ENCODE data around the gene SLC38A3.
A peak's percentile ranks its signal among the peaks of the same experiment; 100 is the strongest.
"Not testable (repeated sequence)": the region's sequence is repeated elsewhere in the genome, so short reads cannot be mapped to it uniquely, and the experiment has no call there.

Gene SLC38A3

GRCh38 chr3:50249457-50249856, 44.4 kb downstream of the SLC38A3 start:
- H3K27me3 Mint-ChIP-seq, result no peaks in the 10 kb centered on the region
- H3K4me1 Mint-ChIP-seq (ENCODE audit: low read depth), result peaks cover 61% of the 10 kb centered on the region
- peak overlapping the region; percentile 61 for H3K27ac Mint-ChIP-seq
- peaks cover 10% of the 10 kb centered on the region for H3K36me3 Mint-ChIP-seq (ENCODE audit: low read depth)
- H3K4me3 Mint-ChIP-seq, result no peak overlapping the region
- no peaks in the 10 kb centered on the region for H3K9me3 Mint-ChIP-seq

GRCh38 chr3:50250514-50250913, 45.4 kb downstream of the SLC38A3 start:
- H3K9me3 Mint-ChIP-seq, result no peaks in the 10 kb centered on the region
- no peak overlapping the region for H3K4me3 Mint-ChIP-seq
- H3K27me3 Mint-ChIP-seq, result no peaks in the 10 kb centered on the region
- H3K36me3 Mint-ChIP-seq (ENCODE audit: low read depth), result peaks cover 10% of the 10 kb centered on the region
- peaks cover 51% of the 10 kb centered on the region for H3K4me1 Mint-ChIP-seq (ENCODE audit: low read depth)
- H3K27ac Mint-ChIP-seq, result no peak overlapping the region

GRCh38 chr3:50251220-50251619, 46.1 kb downstream of the SLC38A3 start:
- Mint-ChIP-seq H3K36me3 (ENCODE audit: low read depth) (peaks cover 10% of the 10 kb centered on the region), H3K9me3 (no peaks in the 10 kb centered on the region), H3K27ac (peak overlapping the region; percentile 83), H3K4me1 (ENCODE audit: low read depth) (peaks cover 43% of the 10 kb centered on the region), H3K4me3 (no peak overlapping the region), H3K27me3 (no peaks in the 10 kb centered on the region)

DNA sequence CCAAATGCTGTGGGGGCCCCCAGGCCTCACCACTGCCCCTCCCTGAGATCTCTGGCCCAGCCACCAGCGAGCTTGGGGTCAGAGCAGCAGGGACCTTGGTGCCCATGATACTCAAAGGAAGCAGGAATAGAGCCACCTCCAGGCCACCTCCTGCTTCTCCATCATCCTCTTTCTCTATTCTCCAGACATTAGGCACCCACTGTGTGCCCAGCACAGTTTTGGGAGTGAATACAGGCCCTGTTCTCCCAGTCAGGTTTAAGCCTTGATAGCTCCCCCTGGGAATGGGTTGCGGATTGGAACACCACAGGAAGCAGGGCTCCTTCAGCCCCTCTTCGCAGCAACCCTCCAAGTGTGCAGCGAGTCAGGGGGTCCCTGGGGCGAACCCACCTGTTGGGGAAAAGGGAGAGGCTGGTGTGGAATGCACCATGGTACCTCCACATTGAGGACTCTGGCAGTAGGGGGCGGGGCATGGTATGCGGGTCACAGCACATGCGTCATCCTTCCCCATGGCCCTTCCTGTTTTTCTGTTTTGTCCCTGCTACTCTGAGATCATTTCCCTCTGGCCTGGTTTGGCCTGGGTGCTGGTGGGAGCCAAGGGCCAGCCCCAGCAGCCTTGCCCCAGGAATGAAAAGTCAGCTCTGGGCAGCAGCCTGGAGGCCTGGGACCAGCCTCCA, 49.6 kb downstream of the SLC38A3 start:
- Mint-ChIP-seq H3K4me1 (ENCODE audit: low read depth) (peaks cover 22% of the 10 kb centered on the region), H3K27me3 (no peaks in the 10 kb centered on the region), H3K36me3 (ENCODE audit: low read depth) (peaks cover 20% of the 10 kb centered on the region), H3K27ac (no peak overlapping the region), H3K4me3 (no peak overlapping the region), H3K9me3 (no peaks in the 10 kb centered on the region)

GRCh38 chr3:50255251-50255615, 50.2 kb downstream of the SLC38A3 start:
- Mint-ChIP-seq H3K4me3 (no peak overlapping the region), H3K9me3 (no peaks in the 10 kb centered on the region), H3K4me1 (ENCODE audit: low read depth) (peaks cover 19% of the 10 kb centered on the region), H3K27me3 (no peaks in the 10 kb centered on the region), H3K27ac (no peak overlapping the region), H3K36me3 (ENCODE audit: low read depth) (peaks cover 20% of the 10 kb centered on the region)

GRCh38 chr3:50256978-50257890, 52.2 kb downstream of the SLC38A3 start:
- H3K4me3 Mint-ChIP-seq, result no peak overlapping the region
- H3K9me3 Mint-ChIP-seq, result no peaks in the 10 kb centered on the region
- no peak overlapping the region for H3K27ac Mint-ChIP-seq
- peaks cover 14% of the 10 kb centered on the region for H3K36me3 Mint-ChIP-seq (ENCODE audit: low read depth)
- H3K27me3 Mint-ChIP-seq, result no peaks in the 10 kb centered on the region
- peaks cover 4% of the 10 kb centered on the region for H3K4me1 Mint-ChIP-seq (ENCODE audit: low read depth)

DNA sequence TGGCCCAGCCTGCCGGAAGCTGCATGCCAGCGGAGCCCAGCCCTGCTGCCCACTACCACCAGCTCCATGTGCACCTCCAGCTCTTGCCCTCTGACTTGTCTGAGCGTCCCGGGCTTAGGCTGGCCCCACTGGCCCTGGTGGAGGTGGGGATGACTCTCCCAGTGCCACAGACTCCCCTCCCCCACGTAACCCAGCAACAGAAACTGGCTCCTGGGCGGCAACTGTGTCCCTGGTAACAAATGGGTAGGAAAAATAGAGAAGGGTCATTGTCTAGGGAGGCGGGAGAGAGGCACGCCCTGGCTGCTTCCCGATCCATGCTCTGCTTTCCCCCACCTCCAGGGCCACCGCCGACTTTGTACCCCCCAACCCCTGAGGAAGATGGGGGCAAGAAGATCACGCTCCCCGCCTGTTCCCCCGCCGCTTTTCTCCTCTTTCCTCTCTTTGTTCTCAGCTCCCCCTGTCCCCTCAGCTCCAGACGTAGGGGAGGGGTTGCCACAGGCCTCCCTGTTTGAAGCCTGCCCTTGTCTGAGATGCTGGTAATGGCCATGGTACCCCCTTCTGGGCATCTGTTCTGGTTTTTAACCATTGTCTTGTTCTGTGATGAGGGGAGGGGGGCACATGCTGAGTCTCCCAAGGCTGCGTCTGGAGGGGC, 53.1 kb downstream of the SLC38A3 start:
- H3K4me3 Mint-ChIP-seq, result no peak overlapping the region

GRCh38 chr3:50258979-50259378, 53.9 kb downstream of the SLC38A3 start:
- H3K4me1 Mint-ChIP-seq (ENCODE audit: low read depth), result peaks cover 4% of the 10 kb centered on the region
- H3K9me3 Mint-ChIP-seq, result no peaks in the 10 kb centered on the region
- H3K27ac Mint-ChIP-seq, result no peak overlapping the region
- peaks cover 14% of the 10 kb centered on the region for H3K36me3 Mint-ChIP-seq (ENCODE audit: low read depth)
- H3K4me3 Mint-ChIP-seq, result no peak overlapping the region
- H3K27me3 Mint-ChIP-seq, result no peaks in the 10 kb centered on the region

More for the DNA sequence above, 53.1 kb downstream of the SLC38A3 start:
- no peak overlapping the region for H3K27ac Mint-ChIP-seq
- peaks cover 14% of the 10 kb centered on the region for H3K36me3 Mint-ChIP-seq (ENCODE audit: low read depth)
- no peaks in the 10 kb centered on the region for H3K27me3 Mint-ChIP-seq
- no peaks in the 10 kb centered on the region for H3K9me3 Mint-ChIP-seq
- H3K4me1 Mint-ChIP-seq (ENCODE audit: low read depth), result peaks cover 4% of the 10 kb centered on the region

GRCh38 chr3:50259432-50260026, 54.5 kb downstream of the SLC38A3 start:
- H3K36me3 Mint-ChIP-seq (ENCODE audit: low read depth), result peaks cover 14% of the 10 kb centered on the region
- peaks cover 4% of the 10 kb centered on the region for H3K4me1 Mint-ChIP-seq (ENCODE audit: low read depth)
- H3K27ac Mint-ChIP-seq, result no peak overlapping the region
- no peaks in the 10 kb centered on the region for H3K27me3 Mint-ChIP-seq
- H3K9me3 Mint-ChIP-seq, result no peaks in the 10 kb centered on the region
- H3K4me3 Mint-ChIP-seq, result peak overlapping the region; percentile 50

DNA sequence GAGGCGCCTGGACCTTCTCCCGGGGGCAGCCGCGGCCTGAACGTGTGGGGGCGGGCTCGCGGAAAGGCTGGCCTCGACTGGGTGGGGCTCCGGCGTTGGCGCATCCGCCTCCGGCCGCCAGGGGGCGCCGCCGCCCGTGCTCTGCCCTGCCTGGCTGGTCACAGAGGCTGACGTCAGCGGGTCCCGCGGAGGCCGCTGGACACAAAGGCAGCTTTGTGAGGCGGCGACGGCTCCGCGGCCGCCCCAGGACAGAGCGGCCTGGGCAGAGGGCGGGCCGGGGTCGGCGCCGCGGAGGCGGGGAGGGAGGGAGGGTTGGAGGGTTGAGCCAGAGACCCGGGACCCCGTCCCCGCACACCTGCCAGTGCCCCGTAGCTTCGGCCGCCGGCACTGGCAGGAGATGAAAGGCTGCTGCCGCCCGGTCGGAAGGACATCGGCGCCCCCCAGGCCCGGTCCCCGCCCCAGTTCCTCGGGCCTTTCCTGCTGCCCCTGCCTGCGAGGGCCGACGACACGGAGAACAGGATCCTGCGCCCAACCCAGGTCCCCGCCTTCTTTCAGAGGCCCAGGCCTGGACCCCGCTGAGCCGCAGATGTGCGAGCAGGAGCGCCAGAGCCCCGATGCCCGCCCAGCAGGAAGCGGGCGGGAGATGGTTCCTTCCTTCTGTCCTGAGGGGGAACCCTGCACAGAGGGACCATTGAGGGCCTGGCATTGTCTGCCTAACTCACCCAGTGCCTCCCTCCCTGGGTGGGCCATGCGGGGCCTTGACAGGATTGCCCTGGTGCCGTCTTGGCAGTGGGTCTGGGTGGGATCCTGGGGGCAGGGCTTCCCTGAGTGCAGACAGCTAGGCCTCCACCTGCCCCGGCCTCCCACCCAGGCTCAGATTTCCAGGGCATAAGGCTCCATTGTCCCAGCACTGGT, 55.2 kb downstream of the SLC38A3 start:
- Mint-ChIP-seq H3K36me3 (ENCODE audit: low read depth) (peaks cover 14% of the 10 kb centered on the region), H3K4me3 (peak overlapping the region; percentile 56), H3K4me1 (ENCODE audit: low read depth) (peaks cover 4% of the 10 kb centered on the region), H3K9me3 (no peaks in the 10 kb centered on the region), H3K27me3 (no peaks in the 10 kb centered on the region), H3K27ac (no peak overlapping the region)

DNA sequence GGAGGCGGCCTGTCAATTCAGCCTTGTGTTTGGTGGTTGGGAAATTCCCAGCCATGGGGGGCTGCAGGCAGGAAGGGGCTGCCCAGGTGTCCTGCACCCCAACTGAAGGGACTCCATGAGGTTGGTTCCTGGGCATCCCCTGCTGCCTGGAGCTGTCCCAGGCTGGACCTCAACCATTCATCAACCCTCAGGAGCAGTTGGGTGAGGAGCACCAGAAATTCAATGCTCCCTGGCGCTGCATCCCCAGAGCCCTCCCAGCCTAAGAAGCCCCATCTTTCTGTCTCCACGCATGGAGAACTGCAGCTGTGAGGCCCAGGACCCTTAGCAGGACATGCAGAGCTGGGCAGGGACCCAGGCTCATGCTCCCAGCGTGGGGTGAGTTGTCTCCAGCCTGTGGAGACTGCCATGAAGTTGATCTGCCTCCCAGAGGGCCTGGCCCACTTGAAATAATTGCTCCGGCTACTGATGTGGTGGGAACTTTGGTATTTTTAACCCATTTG, 55.9 kb downstream of the SLC38A3 start:
- H3K27ac Mint-ChIP-seq, result no peak overlapping the region
- no peaks in the 10 kb centered on the region for H3K9me3 Mint-ChIP-seq
- H3K4me3 Mint-ChIP-seq, result peak overlapping the region; percentile 56
- peaks cover 14% of the 10 kb centered on the region for H3K36me3 Mint-ChIP-seq (ENCODE audit: low read depth)
- H3K27me3 Mint-ChIP-seq, result peaks cover 5% of the 10 kb centered on the region
- peaks cover 4% of the 10 kb centered on the region for H3K4me1 Mint-ChIP-seq (ENCODE audit: low read depth)

- Mint-ChIP-seq H3K36me3 (ENCODE audit: low read depth) (peaks cover 11% of the 10 kb centered on the region), H3K27ac (no peak overlapping the region), H3K4me3 (no peak overlapping the region), H3K4me1 (ENCODE audit: low read depth) (peaks cover 4% of the 10 kb centered on the region), H3K27me3 (peaks cover 5% of the 10 kb centered on the region), H3K9me3 (no peaks in the 10 kb centered on the region)
These were observed 56.4 kb downstream of the SLC38A3 start for GRCh38 chr3:50261505-50261904.

DNA sequence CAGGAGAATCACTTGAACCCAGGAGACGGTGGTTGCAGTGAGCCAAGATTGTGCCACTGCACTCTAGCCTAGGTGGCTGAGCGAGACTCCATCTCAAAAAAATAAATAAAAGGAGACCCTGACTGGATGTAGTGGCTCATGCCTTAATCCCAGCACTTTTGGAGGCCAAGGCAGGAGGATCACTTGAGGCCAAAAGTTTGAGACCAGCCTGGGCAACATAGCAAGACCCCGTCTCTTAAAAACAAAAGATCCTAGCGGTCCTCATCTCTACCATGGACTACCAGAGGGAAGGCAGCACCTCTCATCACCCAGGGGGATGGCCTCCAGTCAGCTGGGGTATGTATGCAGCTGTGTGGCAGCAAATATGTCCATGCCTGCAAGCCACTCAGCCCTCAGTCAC, 57.1 kb downstream of the SLC38A3 start:
- H3K4me3 Mint-ChIP-seq; H3K36me3 Mint-ChIP-seq (ENCODE audit: low read depth); H3K4me1 Mint-ChIP-seq (ENCODE audit: low read depth); H3K27me3 Mint-ChIP-seq; H3K27ac Mint-ChIP-seq; H3K9me3 Mint-ChIP-seq: not testable (repeated sequence)

- H3K36me3 Mint-ChIP-seq (ENCODE audit: low read depth), result no peaks in the 10 kb centered on the region
- no peaks in the 10 kb centered on the region for H3K9me3 Mint-ChIP-seq
These were observed 57.7 kb downstream of the SLC38A3 start for GRCh38 chr3:50262778-50263177.

More at GRCh38 chr3:50262778-50263177, 57.7 kb downstream of the SLC38A3 start:
- Mint-ChIP-seq H3K4me1 (ENCODE audit: low read depth) (peaks cover 4% of the 10 kb centered on the region), H3K4me3 (no peak overlapping the region), H3K27me3 (peaks cover 5% of the 10 kb centered on the region), H3K27ac (no peak overlapping the region)

Measured in stimulated activated naive CD8-positive, alpha-beta T cell treated with anti-CD3 and anti-CD28 coated beads, Interleukin-15, Interleukin-2, amounts not matched to agents 100 ng/mL and 50 ng/mL, for 24 hours (primary cell).